ENCODE measurements around the gene GNPNAT1.

DNA sequence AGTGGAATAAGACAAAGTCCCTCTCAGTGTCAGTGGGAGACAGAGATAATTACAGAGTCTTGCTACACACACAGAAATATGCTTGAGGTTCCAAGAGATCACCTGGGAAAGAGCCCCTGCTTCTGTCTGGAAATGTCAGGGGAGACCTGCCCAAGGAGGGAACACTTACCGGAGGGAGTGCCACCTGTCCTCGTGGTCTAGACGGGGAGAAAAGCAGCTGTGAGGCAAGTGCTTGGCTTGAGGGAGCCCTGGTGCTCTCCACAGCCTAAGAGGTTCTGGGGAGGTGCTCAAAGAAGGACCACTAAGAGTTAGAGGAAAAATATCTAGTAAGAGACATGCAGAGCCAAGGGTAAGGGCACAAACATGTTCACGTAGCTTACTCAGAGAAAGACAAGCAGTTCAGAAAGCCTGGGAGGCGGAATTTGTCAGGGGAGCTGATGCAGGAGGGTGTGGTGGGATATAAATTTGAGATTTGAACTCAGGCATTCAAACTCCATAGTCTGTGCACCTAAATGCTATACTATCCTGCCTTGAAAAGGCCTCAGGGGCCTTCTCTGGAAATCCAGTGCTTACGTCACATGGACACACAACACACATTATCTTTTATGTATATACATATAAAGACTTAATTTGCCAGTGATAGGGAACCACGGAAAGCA, 38.2 kb upstream of the GNPNAT1 start:
- TF ChIP-seq, protein P1, sequence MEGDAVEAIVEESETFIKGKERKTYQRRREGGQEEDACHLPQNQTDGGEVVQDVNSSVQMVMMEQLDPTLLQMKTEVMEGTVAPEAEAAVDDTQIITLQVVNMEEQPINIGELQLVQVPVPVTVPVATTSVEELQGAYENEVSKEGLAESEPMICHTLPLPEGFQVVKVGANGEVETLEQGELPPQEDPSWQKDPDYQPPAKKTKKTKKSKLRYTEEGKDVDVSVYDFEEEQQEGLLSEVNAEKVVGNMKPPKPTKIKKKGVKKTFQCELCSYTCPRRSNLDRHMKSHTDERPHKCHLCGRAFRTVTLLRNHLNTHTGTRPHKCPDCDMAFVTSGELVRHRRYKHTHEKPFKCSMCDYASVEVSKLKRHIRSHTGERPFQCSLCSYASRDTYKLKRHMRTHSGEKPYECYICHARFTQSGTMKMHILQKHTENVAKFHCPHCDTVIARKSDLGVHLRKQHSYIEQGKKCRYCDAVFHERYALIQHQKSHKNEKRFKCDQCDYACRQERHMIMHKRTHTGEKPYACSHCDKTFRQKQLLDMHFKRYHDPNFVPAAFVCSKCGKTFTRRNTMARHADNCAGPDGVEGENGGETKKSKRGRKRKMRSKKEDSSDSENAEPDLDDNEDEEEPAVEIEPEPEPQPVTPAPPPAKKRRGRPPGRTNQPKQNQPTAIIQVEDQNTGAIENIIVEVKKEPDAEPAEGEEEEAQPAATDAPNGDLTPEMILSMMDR (IDR thresholded peaks at IDR 0.05; ENCODE audit: insufficient read depth, low read length), result no peak
- TF ChIP-seq, protein P2, sequence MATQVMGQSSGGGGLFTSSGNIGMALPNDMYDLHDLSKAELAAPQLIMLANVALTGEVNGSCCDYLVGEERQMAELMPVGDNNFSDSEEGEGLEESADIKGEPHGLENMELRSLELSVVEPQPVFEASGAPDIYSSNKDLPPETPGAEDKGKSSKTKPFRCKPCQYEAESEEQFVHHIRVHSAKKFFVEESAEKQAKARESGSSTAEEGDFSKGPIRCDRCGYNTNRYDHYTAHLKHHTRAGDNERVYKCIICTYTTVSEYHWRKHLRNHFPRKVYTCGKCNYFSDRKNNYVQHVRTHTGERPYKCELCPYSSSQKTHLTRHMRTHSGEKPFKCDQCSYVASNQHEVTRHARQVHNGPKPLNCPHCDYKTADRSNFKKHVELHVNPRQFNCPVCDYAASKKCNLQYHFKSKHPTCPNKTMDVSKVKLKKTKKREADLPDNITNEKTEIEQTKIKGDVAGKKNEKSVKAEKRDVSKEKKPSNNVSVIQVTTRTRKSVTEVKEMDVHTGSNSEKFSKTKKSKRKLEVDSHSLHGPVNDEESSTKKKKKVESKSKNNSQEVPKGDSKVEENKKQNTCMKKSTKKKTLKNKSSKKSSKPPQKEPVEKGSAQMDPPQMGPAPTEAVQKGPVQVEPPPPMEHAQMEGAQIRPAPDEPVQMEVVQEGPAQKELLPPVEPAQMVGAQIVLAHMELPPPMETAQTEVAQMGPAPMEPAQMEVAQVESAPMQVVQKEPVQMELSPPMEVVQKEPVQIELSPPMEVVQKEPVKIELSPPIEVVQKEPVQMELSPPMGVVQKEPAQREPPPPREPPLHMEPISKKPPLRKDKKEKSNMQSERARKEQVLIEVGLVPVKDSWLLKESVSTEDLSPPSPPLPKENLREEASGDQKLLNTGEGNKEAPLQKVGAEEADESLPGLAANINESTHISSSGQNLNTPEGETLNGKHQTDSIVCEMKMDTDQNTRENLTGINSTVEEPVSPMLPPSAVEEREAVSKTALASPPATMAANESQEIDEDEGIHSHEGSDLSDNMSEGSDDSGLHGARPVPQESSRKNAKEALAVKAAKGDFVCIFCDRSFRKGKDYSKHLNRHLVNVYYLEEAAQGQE (IDR thresholded peaks at IDR 0.05; ENCODE audit: insufficient replicate concordance, low read depth), result no peak
- TF ChIP-seq GABPA (IDR thresholded peaks at IDR 0.05; ENCODE audit: low read depth) (no peak), POLR2AphosphoS5 (IDR thresholded peaks at IDR 0.05; ENCODE audit: low read depth) (no peak)

Measured in HL-60 (cell line).